HEK293T (cell line): ENCODE data around the gene DRD1.

Source experiments
- CTCF ChIA-PET: fragments of 350-600 bp; formaldehyde crosslinking; extraction: SDS; loops from one replicate; lab custom pipeline; 2021; ENCODE audit warnings: antibody characterized with exemption, inconsistent platforms; lab: Yijun Ruan, JAX
- POLR2A ChIA-PET: fragments of 350-600 bp; formaldehyde crosslinking; extraction: SDS; loops from one replicate; lab custom pipeline; 2020; ENCODE audit warnings: antibody characterized with exemption, inconsistent platforms; lab: Yijun Ruan, JAX
- DNase-seq: peaks from one replicate; pipeline ENCODE4 v3.0.0; 2012; ENCODE audit warnings: mixed read lengths; ENCODE audit errors: extremely low spot score
- ARNT ChIP-seq: fragments of 450-650 bp; IDR thresholded peaks from 2 replicates; pipeline ENCODE4 v1.6.1; 2017; ENCODE audit warnings: mild to moderate bottlenecking
- BHLHE40 ChIP-seq: fragments of 450-650 bp; IDR thresholded peaks from 2 replicates; pipeline ENCODE4 v1.6.1; 2016; ENCODE audit warnings: mild to moderate bottlenecking, moderate library complexity, borderline replicate concordance
- CTBP1 ChIP-seq: fragments of 450-650 bp; IDR thresholded peaks from 2 replicates; pipeline ENCODE4 v1.6.1; 2016; ENCODE audit warnings: borderline replicate concordance
- ELF4 ChIP-seq: fragments of 450-650 bp; IDR thresholded peaks from 2 replicates; pipeline ENCODE4 v1.6.1; 2017; ENCODE audit warnings: antibody characterized with exemption
- FOXA1 ChIP-seq: fragments of 450-650 bp; IDR thresholded peaks from 2 replicates; pipeline ENCODE4 v1.6.1; 2016; ENCODE audit warnings: mild to moderate bottlenecking
- FOXK2 ChIP-seq: fragments of 450-650 bp; IDR thresholded peaks from 2 replicates; pipeline ENCODE4 v1.6.1; 2016; ENCODE audit warnings: mild to moderate bottlenecking
- FOXM1 ChIP-seq: fragments of 450-650 bp; IDR thresholded peaks from 2 replicates; pipeline ENCODE4 v1.6.1; 2017; ENCODE audit warnings: mild to moderate bottlenecking, borderline replicate concordance
- HDGF ChIP-seq: fragments of 450-650 bp; IDR thresholded peaks from 2 replicates; pipeline ENCODE4 v1.6.1; 2017; ENCODE audit warnings: antibody characterized with exemption, borderline replicate concordance
- L3MBTL2 ChIP-seq: fragments of 450-650 bp; conservative IDR thresholded peaks from 2 replicates; pipeline ENCODE4 v1.6.1; 2016; ENCODE audit warnings: mild to moderate bottlenecking
- LEF1 ChIP-seq: fragments of 450-650 bp; IDR thresholded peaks from 2 replicates; pipeline ENCODE4 v1.6.1; 2017; ENCODE audit warnings: mild to moderate bottlenecking, borderline replicate concordance
- NFRKB ChIP-seq: fragments of 450-650 bp; IDR thresholded peaks from 2 replicates; pipeline ENCODE4 v1.6.1; 2016; ENCODE audit warnings: mild to moderate bottlenecking, moderate library complexity
- SP1 ChIP-seq: fragments of 450-650 bp; IDR thresholded peaks from 2 replicates; pipeline ENCODE4 v1.6.1; 2017
- SUZ12 ChIP-seq: fragments of 450-650 bp; IDR thresholded peaks from 2 replicates; pipeline ENCODE4 v1.6.1; 2016; ENCODE audit warnings: mild to moderate bottlenecking
- TARDBP ChIP-seq: fragments of 450-650 bp; IDR thresholded peaks from 2 replicates; pipeline ENCODE4 v1.6.1; 2016
- ZNF384 ChIP-seq: fragments of 450-650 bp; IDR thresholded peaks from 2 replicates; pipeline ENCODE4 v1.6.1; 2016
- TF ChIP-seq, protein P1 (sequence below): fragments of 450-650 bp; IDR thresholded peaks from 2 replicates; pipeline ENCODE4 v1.6.1; 2016

The DRD1 gene

GRCh38 chr5:175393897-175394296 is 50.1 kb downstream of the DRD1 start:
- DNase-seq, result no peak
- ChIA-PET POLR2A (no interaction called here), CTCF (no interaction called here)
- TF ChIP-seq ZNF384, result no peak
- TF ChIP-seq FOXK2, result no peak
- no peak for TF ChIP-seq LEF1
- TF ChIP-seq HDGF, result no peak
- TF ChIP-seq BHLHE40, result no peak
- TF ChIP-seq, protein P1, sequence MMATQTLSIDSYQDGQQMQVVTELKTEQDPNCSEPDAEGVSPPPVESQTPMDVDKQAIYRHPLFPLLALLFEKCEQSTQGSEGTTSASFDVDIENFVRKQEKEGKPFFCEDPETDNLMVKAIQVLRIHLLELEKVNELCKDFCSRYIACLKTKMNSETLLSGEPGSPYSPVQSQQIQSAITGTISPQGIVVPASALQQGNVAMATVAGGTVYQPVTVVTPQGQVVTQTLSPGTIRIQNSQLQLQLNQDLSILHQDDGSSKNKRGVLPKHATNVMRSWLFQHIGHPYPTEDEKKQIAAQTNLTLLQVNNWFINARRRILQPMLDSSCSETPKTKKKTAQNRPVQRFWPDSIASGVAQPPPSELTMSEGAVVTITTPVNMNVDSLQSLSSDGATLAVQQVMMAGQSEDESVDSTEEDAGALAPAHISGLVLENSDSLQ, result no peak
- no peak for TF ChIP-seq NFRKB
- TF ChIP-seq SUZ12, result no peak
- no peak for TF ChIP-seq ARNT
- TF ChIP-seq L3MBTL2, result no peak
- TF ChIP-seq TARDBP, result no peak
- TF ChIP-seq SP1, result no peak
- TF ChIP-seq FOXM1, result no peak
- no peak for TF ChIP-seq CTBP1
- TF ChIP-seq ELF4, result no peak
- TF ChIP-seq FOXA1, result no peak

DNA sequence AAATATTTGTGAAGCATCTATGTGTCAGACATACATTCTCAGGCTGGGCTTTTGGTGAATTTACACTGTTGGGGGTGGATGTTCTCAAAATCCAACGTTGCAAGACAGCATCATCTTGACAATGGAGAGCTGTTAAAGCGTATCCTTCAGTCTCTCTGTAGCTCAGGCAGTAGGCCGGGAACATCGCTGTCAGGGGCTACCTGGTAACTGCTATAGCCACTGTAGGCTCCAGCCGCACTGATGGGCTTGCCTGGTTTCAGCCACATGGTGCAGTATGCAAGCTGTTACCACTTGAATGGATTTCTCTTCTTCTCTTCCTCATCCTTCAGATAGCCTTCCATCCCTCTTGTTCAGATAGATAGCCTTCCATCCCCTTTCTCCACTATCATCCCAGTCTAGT is 51.7 kb downstream of the DRD1 start:
- CTCF ChIA-PET, result no interaction called here
- DNase-seq, result no peak
- TF ChIP-seq SUZ12, result no peak
- POLR2A ChIA-PET, result no interaction called here

- TF ChIP-seq NFRKB (no peak), L3MBTL2 (no peak), TARDBP (no peak), CTBP1 (no peak), SP1 (no peak), BHLHE40 (no peak), FOXM1 (no peak)
- POLR2A ChIA-PET, result no interaction called here
- no peak for DNase-seq
- CTCF ChIA-PET, result no interaction called here
These were observed 53.5 kb downstream of the DRD1 start for GRCh38 chr5:175390352-175391083.
